Measurements from ENCODE around the gene CBR4. TPM values are rescaled to one million over a fixed set of nuclear protein-coding genes. Genes with fewer than 3 reads are reported as not detected.

Gene CBR4
- total RNA-seq, 2 donors from 2014 or later = 39.0 to 55.6 TPM

DNA sequence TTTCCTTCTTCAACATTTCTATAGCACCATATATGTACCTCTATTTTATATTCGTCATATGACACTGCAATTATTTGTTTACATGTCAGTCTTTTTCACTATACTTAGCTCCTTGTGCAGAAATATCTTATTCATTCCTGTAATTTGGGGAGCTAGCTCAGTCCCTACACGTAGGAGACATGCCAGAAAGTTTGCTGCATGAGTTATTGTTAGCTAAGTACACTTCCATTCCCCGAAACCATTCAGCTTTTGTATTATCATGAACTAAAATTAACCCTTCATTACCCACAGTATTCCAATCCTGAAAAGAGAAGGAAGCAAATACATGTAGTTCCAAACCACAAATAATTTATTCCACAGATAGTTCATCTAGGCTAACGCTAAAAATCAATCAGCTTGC, 10.2 kb downstream of the CBR4 start:
- Mint-ChIP-seq H3K9me3 (no peaks in the 10 kb centered on the region), H3K27me3 (ENCODE audit: insufficient read depth) (no peaks in the 10 kb centered on the region), H3K4me3 (no peak overlapping the region), H3K27ac (no peak overlapping the region), H3K36me3 (ENCODE audit: low read depth) (peaks cover 68% of the 10 kb centered on the region), H3K4me1 (peaks cover 7% of the 10 kb centered on the region)
- Histone ChIP-seq H3K36me3 (ENCODE audit: control insufficient read depth, insufficient read depth, low read length) (peaks cover 88% of the 10 kb centered on the region), H3K4me3 (ENCODE audit: low read length) (no peak overlapping the region), H3K27me3 (ENCODE audit: control insufficient read depth, insufficient read depth, low read length, poor library complexity, severe bottlenecking) (no peaks in the 10 kb centered on the region), H3K9ac (ENCODE audit: extremely low read depth, low read length, poor library complexity, severe bottlenecking) (no peak overlapping the region), H3K27ac (ENCODE audit: low read depth, low read length) (no peak overlapping the region), H3K4me1 (ENCODE audit: control insufficient read depth, insufficient read depth, low read length) (no peaks in the 10 kb centered on the region), H3K9me3 (ENCODE audit: control insufficient read depth, low read length) (peaks cover 4% of the 10 kb centered on the region)
- 83 to 89% methylated on average over 1 to 4 of the region's 4 CpGs for WGBS, 2 experiments (ENCODE audit: insufficient coverage in 1 of 2, insufficient read length in 1 of 2)
- TF ChIP-seq, protein P1, sequence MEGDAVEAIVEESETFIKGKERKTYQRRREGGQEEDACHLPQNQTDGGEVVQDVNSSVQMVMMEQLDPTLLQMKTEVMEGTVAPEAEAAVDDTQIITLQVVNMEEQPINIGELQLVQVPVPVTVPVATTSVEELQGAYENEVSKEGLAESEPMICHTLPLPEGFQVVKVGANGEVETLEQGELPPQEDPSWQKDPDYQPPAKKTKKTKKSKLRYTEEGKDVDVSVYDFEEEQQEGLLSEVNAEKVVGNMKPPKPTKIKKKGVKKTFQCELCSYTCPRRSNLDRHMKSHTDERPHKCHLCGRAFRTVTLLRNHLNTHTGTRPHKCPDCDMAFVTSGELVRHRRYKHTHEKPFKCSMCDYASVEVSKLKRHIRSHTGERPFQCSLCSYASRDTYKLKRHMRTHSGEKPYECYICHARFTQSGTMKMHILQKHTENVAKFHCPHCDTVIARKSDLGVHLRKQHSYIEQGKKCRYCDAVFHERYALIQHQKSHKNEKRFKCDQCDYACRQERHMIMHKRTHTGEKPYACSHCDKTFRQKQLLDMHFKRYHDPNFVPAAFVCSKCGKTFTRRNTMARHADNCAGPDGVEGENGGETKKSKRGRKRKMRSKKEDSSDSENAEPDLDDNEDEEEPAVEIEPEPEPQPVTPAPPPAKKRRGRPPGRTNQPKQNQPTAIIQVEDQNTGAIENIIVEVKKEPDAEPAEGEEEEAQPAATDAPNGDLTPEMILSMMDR (conservative IDR thresholded peaks at IDR 0.05) = no peak
- DNase-seq = no peak

DNA sequence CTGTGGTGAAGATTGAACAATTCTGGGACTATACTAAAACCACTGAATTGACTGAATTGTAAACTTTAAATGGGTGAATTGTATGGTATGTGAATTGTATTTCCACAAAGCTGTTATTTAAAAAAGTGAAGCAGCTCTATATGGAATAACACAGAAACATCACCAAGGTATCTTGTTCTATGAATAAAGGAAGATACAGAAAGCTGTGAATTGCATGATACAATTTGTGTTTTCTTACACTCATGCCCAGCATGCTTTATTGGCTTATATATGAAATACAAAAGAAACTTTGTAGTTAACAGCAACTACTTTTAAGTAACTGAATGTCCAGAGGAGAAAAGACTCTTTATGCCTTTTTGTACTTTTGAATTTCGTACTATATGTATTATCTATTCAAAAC, 11.5 kb downstream of the CBR4 start:
- Mint-ChIP-seq H3K27me3 (ENCODE audit: insufficient read depth) (no peaks in the 10 kb centered on the region), H3K9me3 (no peaks in the 10 kb centered on the region), H3K27ac (no peak overlapping the region), H3K4me3 (no peak overlapping the region), H3K36me3 (ENCODE audit: low read depth) (peaks cover 69% of the 10 kb centered on the region), H3K4me1 (peaks cover 8% of the 10 kb centered on the region)
- peaks cover 81% of the 10 kb centered on the region for H3K36me3 ChIP-seq (ENCODE audit: control insufficient read depth, insufficient read depth, low read length)
- no peaks in the 10 kb centered on the region for H3K27me3 ChIP-seq (ENCODE audit: control insufficient read depth, insufficient read depth, low read length, poor library complexity, severe bottlenecking)
- WGBS, 2 experiments (ENCODE audit: insufficient coverage in 1 of 2, insufficient read length in 1 of 2) = no CpG with 5 or more reads among the region's 1 CpG
- H3K9ac ChIP-seq (ENCODE audit: extremely low read depth, low read length, poor library complexity, severe bottlenecking) = no peak overlapping the region
- no peak overlapping the region for H3K27ac ChIP-seq (ENCODE audit: low read depth, low read length)
- TF ChIP-seq, protein P1 (conservative IDR thresholded peaks at IDR 0.05) = no peak
- peaks cover 4% of the 10 kb centered on the region for H3K9me3 ChIP-seq (ENCODE audit: control insufficient read depth, low read length)
- no peak for DNase-seq
- no peak overlapping the region for H3K4me3 ChIP-seq (ENCODE audit: low read length)
- no peaks in the 10 kb centered on the region for H3K4me1 ChIP-seq (ENCODE audit: control insufficient read depth, insufficient read depth, low read length)

DNA sequence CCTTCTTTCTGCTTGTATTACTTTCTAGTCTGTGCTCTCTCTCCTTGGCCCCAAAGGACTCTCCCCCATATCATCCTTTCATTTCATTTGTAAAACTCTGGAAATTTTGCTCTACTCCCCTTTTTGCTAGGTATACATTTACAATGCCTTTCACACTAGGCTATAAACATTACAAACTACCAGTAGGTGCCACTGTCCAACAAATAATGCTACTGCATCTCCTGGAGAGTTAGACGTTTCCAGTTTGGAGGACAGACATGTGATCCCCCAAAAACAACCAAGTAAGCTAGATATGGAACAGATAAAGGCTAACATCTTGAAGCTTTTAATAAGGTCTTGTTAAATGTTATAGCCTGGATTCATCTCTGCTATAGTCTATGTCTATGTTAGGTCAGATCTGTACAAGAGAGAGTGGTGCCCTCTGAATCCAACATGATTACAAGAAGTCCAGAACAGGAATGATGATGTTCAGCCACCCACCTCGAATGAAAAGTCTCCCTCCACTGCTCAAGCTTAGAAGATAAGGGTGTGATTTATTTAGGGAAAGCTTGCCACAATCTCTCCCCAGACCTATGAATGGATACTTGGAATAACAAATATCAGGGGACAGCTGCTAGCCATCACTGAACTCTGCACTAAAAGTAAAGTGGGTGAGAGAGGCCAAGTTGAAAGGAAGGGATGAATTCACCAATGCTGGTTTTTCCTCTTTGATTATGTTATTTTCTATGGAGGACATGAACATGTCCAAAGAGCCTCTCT, 14.3 kb downstream of the CBR4 start:
- no peaks in the 10 kb centered on the region for H3K9me3 Mint-ChIP-seq
- H3K4me1 Mint-ChIP-seq = peaks cover 9% of the 10 kb centered on the region
- Histone ChIP-seq H3K27ac (ENCODE audit: low read depth, low read length) (no peak overlapping the region), H3K36me3 (ENCODE audit: control insufficient read depth, insufficient read depth, low read length) (peaks cover 77% of the 10 kb centered on the region), H3K27me3 (ENCODE audit: control insufficient read depth, insufficient read depth, low read length, poor library complexity, severe bottlenecking) (no peaks in the 10 kb centered on the region), H3K4me3 (ENCODE audit: low read length) (no peak overlapping the region), H3K9me3 (ENCODE audit: control insufficient read depth, low read length) (peaks cover 4% of the 10 kb centered on the region), H3K4me1 (ENCODE audit: control insufficient read depth, insufficient read depth, low read length) (no peaks in the 10 kb centered on the region), H3K9ac (ENCODE audit: extremely low read depth, low read length, poor library complexity, severe bottlenecking) (no peak overlapping the region)
- H3K4me3 Mint-ChIP-seq = no peak overlapping the region
- H3K36me3 Mint-ChIP-seq (ENCODE audit: low read depth) = peaks cover 55% of the 10 kb centered on the region
- TF ChIP-seq, protein P1 (conservative IDR thresholded peaks at IDR 0.05) = peak; percentile 37
- no peak for DNase-seq
- no peak overlapping the region for H3K27ac Mint-ChIP-seq
- no peaks in the 10 kb centered on the region for H3K27me3 Mint-ChIP-seq (ENCODE audit: insufficient read depth)
- 86 to 87% methylated on average over 1 to 2 of the region's 2 CpGs for WGBS, 2 experiments (ENCODE audit: insufficient coverage in 1 of 2, insufficient read length in 1 of 2)

Measured in endodermal cell (in vitro differentiated cells).